Measurements from ENCODE around the gene AOAH.

AOAH gene

GRCh38 chr7:36629351-36629750, 94.9 kb downstream of the AOAH start:
- no peak for DNase-seq (ENCODE audit: low read depth)

GRCh38 chr7:36627836-36628235, 96.5 kb downstream of the AOAH start:
- no peak for DNase-seq (ENCODE audit: low read depth)

- DNase-seq (ENCODE audit: low read depth) = no peak
Observed at GRCh38 chr7:36626111-36626510, 98.2 kb downstream of the AOAH start.

GRCh38 chr7:36625247-36625646, 99.0 kb downstream of the AOAH start:
- DNase-seq (ENCODE audit: low read depth) = no peak

- DNase-seq (ENCODE audit: low read depth) = no peak
Observed at GRCh38 chr7:36623247-36623646, 101.0 kb downstream of the AOAH start.

- no peak for DNase-seq (ENCODE audit: low read depth)
Observed at GRCh38 chr7:36621396-36621795, 102.9 kb downstream of the AOAH start.

GRCh38 chr7:36620166-36620708, 104.1 kb downstream of the AOAH start:
- DNase-seq (ENCODE audit: low read depth) = no peak

GRCh38 chr7:36617408-36617807, 106.9 kb downstream of the AOAH start:
- no peak for DNase-seq (ENCODE audit: low read depth)

- DNase-seq (ENCODE audit: low read depth) = no peak
Observed at GRCh38 chr7:36615852-36616540, 108.3 kb downstream of the AOAH start.

GRCh38 chr7:36614959-36615358, 109.3 kb downstream of the AOAH start:
- no peak for DNase-seq (ENCODE audit: low read depth)

GRCh38 chr7:36613031-36613614, 111.2 kb downstream of the AOAH start:
- no peak for DNase-seq (ENCODE audit: low read depth)

GRCh38 chr7:36611703-36612102, 112.6 kb downstream of the AOAH start:
- DNase-seq (ENCODE audit: low read depth) = no peak

- DNase-seq (ENCODE audit: low read depth) = no peak
Observed at GRCh38 chr7:36607721-36608095, 116.6 kb downstream of the AOAH start.

GRCh38 chr7:36606976-36607720, 117.1 kb downstream of the AOAH start:
- no peak for DNase-seq (ENCODE audit: low read depth)

- DNase-seq (ENCODE audit: low read depth) = no peak
Observed at GRCh38 chr7:36606153-36606975, 117.9 kb downstream of the AOAH start.

- DNase-seq (ENCODE audit: low read depth) = no peak
Observed at GRCh38 chr7:36605261-36606051, 118.8 kb downstream of the AOAH start.

GRCh38 chr7:36604806-36605205, 119.5 kb downstream of the AOAH start:
- DNase-seq (ENCODE audit: low read depth) = no peak

- DNase-seq (ENCODE audit: low read depth) = no peak
Observed at GRCh38 chr7:36602934-36603887, 121.1 kb downstream of the AOAH start.

- DNase-seq (ENCODE audit: low read depth) = no peak
Observed at GRCh38 chr7:36602511-36602910, 121.8 kb downstream of the AOAH start.

GRCh38 chr7:36601601-36602000, 122.7 kb downstream of the AOAH start:
- no peak for DNase-seq (ENCODE audit: low read depth)
